Measurements from ENCODE around the gene FRMD5.

DNA sequence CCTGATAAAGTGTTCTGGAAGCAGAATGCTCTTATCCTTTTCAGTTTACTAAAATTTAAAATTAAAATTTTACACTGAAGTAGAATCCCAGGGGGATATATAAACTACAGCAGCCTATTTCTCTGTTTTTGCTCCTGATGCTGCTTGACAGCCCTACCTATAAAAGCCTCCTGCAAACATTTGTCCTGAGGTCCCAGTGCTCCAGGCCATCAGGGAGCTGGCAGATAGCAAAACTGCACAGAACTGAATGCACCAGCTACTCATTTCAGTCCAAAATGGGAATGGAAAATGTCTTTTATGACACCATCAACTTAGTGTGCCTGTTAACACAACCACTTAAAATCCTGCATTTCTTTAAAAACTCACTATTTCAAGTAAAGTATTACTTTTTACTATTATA is 50.1 kb downstream of the FRMD5 start:
- TF ChIP-seq EP300 (IDR thresholded peaks at IDR 0.05; ENCODE audit: low read depth): no peak
- TF ChIP-seq, protein P1, sequence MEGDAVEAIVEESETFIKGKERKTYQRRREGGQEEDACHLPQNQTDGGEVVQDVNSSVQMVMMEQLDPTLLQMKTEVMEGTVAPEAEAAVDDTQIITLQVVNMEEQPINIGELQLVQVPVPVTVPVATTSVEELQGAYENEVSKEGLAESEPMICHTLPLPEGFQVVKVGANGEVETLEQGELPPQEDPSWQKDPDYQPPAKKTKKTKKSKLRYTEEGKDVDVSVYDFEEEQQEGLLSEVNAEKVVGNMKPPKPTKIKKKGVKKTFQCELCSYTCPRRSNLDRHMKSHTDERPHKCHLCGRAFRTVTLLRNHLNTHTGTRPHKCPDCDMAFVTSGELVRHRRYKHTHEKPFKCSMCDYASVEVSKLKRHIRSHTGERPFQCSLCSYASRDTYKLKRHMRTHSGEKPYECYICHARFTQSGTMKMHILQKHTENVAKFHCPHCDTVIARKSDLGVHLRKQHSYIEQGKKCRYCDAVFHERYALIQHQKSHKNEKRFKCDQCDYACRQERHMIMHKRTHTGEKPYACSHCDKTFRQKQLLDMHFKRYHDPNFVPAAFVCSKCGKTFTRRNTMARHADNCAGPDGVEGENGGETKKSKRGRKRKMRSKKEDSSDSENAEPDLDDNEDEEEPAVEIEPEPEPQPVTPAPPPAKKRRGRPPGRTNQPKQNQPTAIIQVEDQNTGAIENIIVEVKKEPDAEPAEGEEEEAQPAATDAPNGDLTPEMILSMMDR (IDR thresholded peaks at IDR 0.05): no peak
